H7 (cell line): Measurements from ENCODE around the gene BCAS1. TPM values are rescaled to one million over a fixed set of nuclear protein-coding genes. Genes with fewer than 3 reads are reported as not detected.

Experiments used
- DNase-seq: peaks from one replicate; pipeline ENCODE4 v3.0.0; 2012
- H3K27me3 ChIP-seq: 2 replicates; pipeline ENCODE4 v1.6.0; 2011; ENCODE audit warnings: mild to moderate bottlenecking, low read length; ENCODE audit not compliant: control insufficient read depth, insufficient read depth
- H3K36me3 ChIP-seq: replicated peaks from 2 replicates; pipeline ENCODE4 v1.5.1; 2011; ENCODE audit warnings: low read length; ENCODE audit not compliant: control insufficient read depth, insufficient read depth
- H3K4me3 ChIP-seq: 2 replicates; pipeline ENCODE4 v1.5.1; 2011; ENCODE audit warnings: low read depth, mild to moderate bottlenecking, control low read depth, low read length, moderate library complexity; ENCODE audit not compliant: insufficient read depth
- total RNA-seq: library from RNA; depleted of rRNA; stranded (reverse); fragments of >200 nt; shearing (Covaris generic); gene quantifications from 2 replicates; pipeline ENCODE4 v1.2.3, GENCODE V29; 2014

The BCAS1 gene
- total RNA-seq, 1 experiment from 2014 or later, result 0.07 TPM

GRCh38 chr20:54038961-54039360 lies 31.4 kb downstream of the BCAS1 start:
- no peak for DNase-seq
- H3K4me3 ChIP-seq, result no peak overlapping the region
- no peaks in the 10 kb centered on the region for H3K36me3 ChIP-seq
- no peaks in the 10 kb centered on the region for H3K27me3 ChIP-seq

- no peak overlapping the region for H3K4me3 ChIP-seq
- H3K36me3 ChIP-seq, result no peaks in the 10 kb centered on the region
- H3K27me3 ChIP-seq, result no peaks in the 10 kb centered on the region
- DNase-seq, result no peak
Observed at GRCh38 chr20:54037525-54037924, 32.9 kb downstream of the BCAS1 start.

- no peak overlapping the region for H3K4me3 ChIP-seq
- no peak for DNase-seq
- H3K36me3 ChIP-seq, result no peaks in the 10 kb centered on the region
- H3K27me3 ChIP-seq, result no peaks in the 10 kb centered on the region
Observed at GRCh38 chr20:54029643-54030042, 40.8 kb downstream of the BCAS1 start.

- DNase-seq, result no peak
- Histone ChIP-seq H3K36me3 (no peaks in the 10 kb centered on the region), H3K27me3 (no peaks in the 10 kb centered on the region), H3K4me3 (no peak overlapping the region)
Observed at GRCh38 chr20:54029176-54029575, 41.2 kb downstream of the BCAS1 start.

GRCh38 chr20:54028276-54029011 lies 42.0 kb downstream of the BCAS1 start:
- DNase-seq, result no peak
- no peak overlapping the region for H3K4me3 ChIP-seq
- no peaks in the 10 kb centered on the region for H3K27me3 ChIP-seq

GRCh38 chr20:54027704-54028103 lies 42.7 kb downstream of the BCAS1 start:
- Histone ChIP-seq H3K27me3 (no peaks in the 10 kb centered on the region), H3K4me3 (no peak overlapping the region), H3K36me3 (no peaks in the 10 kb centered on the region)
- no peak for DNase-seq

More at GRCh38 chr20:54028276-54029011, 42.0 kb downstream of the BCAS1 start:
- no peaks in the 10 kb centered on the region for H3K36me3 ChIP-seq

- Histone ChIP-seq H3K27me3 (no peaks in the 10 kb centered on the region), H3K4me3 (no peak overlapping the region), H3K36me3 (no peaks in the 10 kb centered on the region)
- no peak for DNase-seq
Observed at GRCh38 chr20:54026295-54027064, 43.9 kb downstream of the BCAS1 start.

- Histone ChIP-seq H3K36me3 (no peaks in the 10 kb centered on the region), H3K4me3 (no peak overlapping the region), H3K27me3 (no peaks in the 10 kb centered on the region)
- DNase-seq, result peak; percentile 50
Observed at GRCh38 chr20:54025251-54025771, 45.1 kb downstream of the BCAS1 start.

- no peak overlapping the region for H3K4me3 ChIP-seq
- H3K36me3 ChIP-seq, result no peaks in the 10 kb centered on the region
- H3K27me3 ChIP-seq, result no peaks in the 10 kb centered on the region
- DNase-seq, result no peak
Observed at GRCh38 chr20:54023406-54023805, 47.0 kb downstream of the BCAS1 start.

- H3K36me3 ChIP-seq, result no peaks in the 10 kb centered on the region
- no peaks in the 10 kb centered on the region for H3K27me3 ChIP-seq
- no peak for DNase-seq
- no peak overlapping the region for H3K4me3 ChIP-seq
Observed at GRCh38 chr20:54021446-54022235, 48.8 kb downstream of the BCAS1 start.

- H3K27me3 ChIP-seq, result no peaks in the 10 kb centered on the region
- H3K36me3 ChIP-seq, result no peaks in the 10 kb centered on the region
- no peak for DNase-seq
- H3K4me3 ChIP-seq, result no peak overlapping the region
Observed at GRCh38 chr20:54020868-54021267, 49.5 kb downstream of the BCAS1 start.

GRCh38 chr20:54020348-54020747 lies 50.0 kb downstream of the BCAS1 start:
- H3K27me3 ChIP-seq, result no peaks in the 10 kb centered on the region
- no peak for DNase-seq
- H3K4me3 ChIP-seq, result no peak overlapping the region
- H3K36me3 ChIP-seq, result no peaks in the 10 kb centered on the region

GRCh38 chr20:54019585-54019984 lies 50.8 kb downstream of the BCAS1 start:
- H3K27me3 ChIP-seq, result no peaks in the 10 kb centered on the region
- no peak for DNase-seq

GRCh38 chr20:54019127-54019526 lies 51.3 kb downstream of the BCAS1 start:
- H3K4me3 ChIP-seq, result no peak overlapping the region
- no peaks in the 10 kb centered on the region for H3K36me3 ChIP-seq
- no peak for DNase-seq
- H3K27me3 ChIP-seq, result no peaks in the 10 kb centered on the region

More at GRCh38 chr20:54019585-54019984, 50.8 kb downstream of the BCAS1 start:
- Histone ChIP-seq H3K4me3 (no peak overlapping the region), H3K36me3 (no peaks in the 10 kb centered on the region)
